ENCODE results near the gene CYP1A1. TPM values are rescaled to one million over a fixed set of nuclear protein-coding genes. Genes with fewer than 3 reads are reported as not detected.
A peak's percentile ranks its signal among the peaks of the same experiment; 100 is the strongest.

CYP1A1 gene
- total RNA-seq, 1 donor from 2014 or later, result 189 TPM

DNA sequence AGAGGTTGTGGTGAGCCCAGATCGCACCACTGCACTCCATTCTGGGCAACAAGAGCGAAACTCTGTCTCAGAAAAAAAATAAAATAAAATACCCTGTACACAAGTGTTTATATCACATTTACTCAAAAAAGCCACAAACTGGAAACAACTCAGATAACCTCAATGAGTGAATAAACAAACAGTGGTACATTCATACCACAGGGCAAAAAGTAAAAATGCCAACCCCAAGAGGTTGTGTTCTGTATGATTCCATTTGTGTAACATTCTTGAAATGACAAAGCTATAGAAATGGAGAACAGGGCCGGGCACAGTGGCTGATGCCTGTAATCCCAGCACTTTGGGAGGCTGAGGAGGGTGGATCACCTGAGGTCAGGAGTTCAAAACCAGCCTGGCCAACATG, 42.4 kb downstream of the CYP1A1 start:
- Mint-ChIP-seq H3K4me1 (ENCODE audit: unreplicated experiment) (peaks cover under 1% of the 10 kb centered on the region), H3K27ac (no peak overlapping the region), H3K4me3 (no peak overlapping the region), H3K36me3 (peaks cover 30% of the 10 kb centered on the region), H3K9me3 (peaks cover 7% of the 10 kb centered on the region), H3K27me3 (no peaks in the 10 kb centered on the region)
- no peak for DNase-seq (ENCODE audit: extremely low spot score, unreplicated experiment)
- no peak for TF ChIP-seq CTCF (conservative IDR thresholded peaks at IDR 0.05)

GRCh38 chr15:74680456-74680855, 44.9 kb downstream of the CYP1A1 start:
- no peak for TF ChIP-seq CTCF (conservative IDR thresholded peaks at IDR 0.05)
- no peak overlapping the region for H3K4me3 Mint-ChIP-seq
- no peak overlapping the region for H3K27ac Mint-ChIP-seq

GRCh38 chr15:74676801-74677200, 48.5 kb downstream of the CYP1A1 start:
- H3K36me3 Mint-ChIP-seq, result peaks cover 33% of the 10 kb centered on the region
- peaks cover 6% of the 10 kb centered on the region for H3K4me1 Mint-ChIP-seq (ENCODE audit: unreplicated experiment)

More at GRCh38 chr15:74680456-74680855, 44.9 kb downstream of the CYP1A1 start:
- H3K36me3 Mint-ChIP-seq, result peaks cover 35% of the 10 kb centered on the region
- no peak for DNase-seq (ENCODE audit: extremely low spot score, unreplicated experiment)
- H3K27me3 Mint-ChIP-seq, result no peaks in the 10 kb centered on the region
- H3K9me3 Mint-ChIP-seq, result peaks cover 7% of the 10 kb centered on the region
- H3K4me1 Mint-ChIP-seq (ENCODE audit: unreplicated experiment), result peaks cover 6% of the 10 kb centered on the region

DNA sequence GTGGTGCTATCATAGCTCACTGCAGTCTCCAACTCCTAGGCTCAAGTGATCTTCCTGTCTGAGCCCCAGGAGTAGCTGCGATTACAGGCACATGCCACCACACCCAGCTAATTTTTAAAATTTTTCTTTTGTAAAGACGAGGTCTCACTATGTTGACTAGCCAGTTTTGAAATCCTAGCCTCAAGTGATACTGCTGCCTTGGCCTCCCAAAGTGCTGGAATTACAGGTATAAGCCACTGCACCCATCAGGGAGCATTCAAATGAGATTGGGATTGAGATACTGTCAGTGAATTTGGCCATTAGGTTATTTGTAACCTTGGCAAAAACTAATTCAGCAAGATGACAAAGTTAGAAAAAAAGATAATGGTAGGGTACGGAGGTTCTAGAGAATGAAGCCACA, 51.2 kb downstream of the CYP1A1 start:
- TF ChIP-seq CTCF (conservative IDR thresholded peaks at IDR 0.05), result no peak
- Mint-ChIP-seq H3K4me1 (ENCODE audit: unreplicated experiment) (peaks cover 6% of the 10 kb centered on the region), H3K36me3 (peaks cover 29% of the 10 kb centered on the region), H3K27ac (peak overlapping the region; percentile 98), H3K27me3 (no peaks in the 10 kb centered on the region), H3K4me3 (peak overlapping the region; percentile 69), H3K9me3 (peaks cover 5% of the 10 kb centered on the region)
- no peak for DNase-seq (ENCODE audit: extremely low spot score, unreplicated experiment)

More at GRCh38 chr15:74676801-74677200, 48.5 kb downstream of the CYP1A1 start:
- no peaks in the 10 kb centered on the region for H3K27me3 Mint-ChIP-seq
- DNase-seq (ENCODE audit: extremely low spot score, unreplicated experiment), result no peak
- H3K4me3 Mint-ChIP-seq, result no peak overlapping the region
- no peak for TF ChIP-seq CTCF (conservative IDR thresholded peaks at IDR 0.05)
- no peak overlapping the region for H3K27ac Mint-ChIP-seq
- peaks cover 5% of the 10 kb centered on the region for H3K9me3 Mint-ChIP-seq

DNA sequence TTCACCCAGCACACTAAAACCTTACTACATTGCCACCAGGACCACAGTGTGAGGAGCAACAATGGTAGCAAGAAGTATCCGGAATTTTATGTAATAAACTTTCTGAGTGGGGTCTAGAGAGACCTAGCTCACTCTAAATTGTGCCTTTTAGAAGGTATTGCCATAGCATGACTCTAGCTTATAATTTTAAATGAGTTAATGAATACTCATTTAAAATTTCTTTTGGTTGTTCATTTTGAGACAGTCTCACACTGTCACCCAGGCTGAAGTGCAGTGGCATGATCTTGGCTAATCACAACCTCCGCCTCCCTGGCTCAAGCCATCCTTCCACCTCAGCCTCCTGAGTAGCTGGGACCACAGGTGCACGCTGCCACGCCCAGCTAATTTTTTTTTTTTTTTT, 55.7 kb downstream of the CYP1A1 start:
- peaks cover 33% of the 10 kb centered on the region for H3K36me3 Mint-ChIP-seq
- no peaks in the 10 kb centered on the region for H3K27me3 Mint-ChIP-seq

More for the DNA sequence above, 55.7 kb downstream of the CYP1A1 start:
- peaks cover 5% of the 10 kb centered on the region for H3K9me3 Mint-ChIP-seq
- peaks cover 7% of the 10 kb centered on the region for H3K4me1 Mint-ChIP-seq (ENCODE audit: unreplicated experiment)
- no peak overlapping the region for H3K4me3 Mint-ChIP-seq
- H3K27ac Mint-ChIP-seq, result no peak overlapping the region
- TF ChIP-seq CTCF (conservative IDR thresholded peaks at IDR 0.05), result no peak
- DNase-seq (ENCODE audit: extremely low spot score, unreplicated experiment), result no peak

Other genes with a start within 250 kb of the CYP1A1 start
- 25.8 and 28.8 TPM in 2 replicates for gene ARID3B, start 184.3 kb downstream of the CYP1A1 start, total RNA-seq (ENCODE audit: low replicate concordance)
- gene CLK3, start 109.7 kb downstream of the CYP1A1 start, total RNA-seq (ENCODE audit: low replicate concordance), result 73.6 and 76.5 TPM in 2 replicates
- gene EDC3, start 29.5 kb downstream of the CYP1A1 start, total RNA-seq (ENCODE audit: low replicate concordance), result 72.3 and 105 TPM in 2 replicates
- 1.6 TPM in 1 of 2 replicates, not detected in the other for gene CYP1A2, start 23.3 kb upstream of the CYP1A1 start, total RNA-seq (ENCODE audit: low replicate concordance)
- gene CSK, start 56.6 kb upstream of the CYP1A1 start, total RNA-seq (ENCODE audit: low replicate concordance), result 77.4 and 102 TPM in 2 replicates
- not detected in 2 replicates for gene LMAN1L, start 87.3 kb upstream of the CYP1A1 start, total RNA-seq (ENCODE audit: low replicate concordance)
- not detected in 2 replicates for gene CPLX3, start 101.1 kb upstream of the CYP1A1 start, total RNA-seq (ENCODE audit: low replicate concordance)
- gene ULK3, start 117.6 kb upstream of the CYP1A1 start, total RNA-seq (ENCODE audit: low replicate concordance), result 44.9 and 46.4 TPM in 2 replicates
- 58.0 and 100 TPM in 2 replicates for gene SCAMP2, start 147.8 kb upstream of the CYP1A1 start, total RNA-seq (ENCODE audit: low replicate concordance)
- 32.7 and 50.3 TPM in 2 replicates for gene MPI, start 164.5 kb upstream of the CYP1A1 start, total RNA-seq (ENCODE audit: low replicate concordance)
- 112 and 117 TPM in 2 replicates for gene FAM219B, start 181.3 kb upstream of the CYP1A1 start, total RNA-seq (ENCODE audit: low replicate concordance)
- gene COX5A, start 212.5 kb upstream of the CYP1A1 start, total RNA-seq (ENCODE audit: low replicate concordance), result 248 and 307 TPM in 2 replicates
- gene RPP25, start 231.2 kb upstream of the CYP1A1 start, total RNA-seq (ENCODE audit: low replicate concordance), result 9.9 and 11.3 TPM in 2 replicates